Spleen (tissue), 7 donors: ENCODE measurements around the gene LMAN2L.

ENCODE experiments used
- CTCF ChIP-seq, 11 experiments: fragments of 200-600 bp in 7 of 11; fragments of 450-650 bp in 4 of 11; sonication (generic) in 4 of 11; IDR thresholded peaks in 8 of 11; conservative IDR thresholded peaks in 3 of 11; 1 replicate in 7 of 11; 2 replicates in 4 of 11; pipeline versions ENCODE4 v1.4.0 to v1.8.0; 2016 to 2021; ENCODE audit warnings: antibody characterized with exemption in 11 of 11, inconsistent platforms in 4 of 11, mild to moderate bottlenecking in 1 of 11
- POLR2A ChIP-seq, 3 donors: fragments of 450-650 bp; IDR thresholded peaks; one replicate each; pipeline ENCODE4 v1.5.1; 2017; ENCODE audit warnings: antibody characterized with exemption in 3 of 3, mild to moderate bottlenecking in 1 of 3
- POLR2AphosphoS5 ChIP-seq, 3 donors: sonication (generic); formaldehyde crosslinking; IDR thresholded peaks; one replicate each; pipeline ENCODE4 v1.5.1; 2017; ENCODE audit warnings: antibody characterized with exemption in 3 of 3
- donor health status: DM: no; HTN: no; CAD: no; lungs with moderate emphysema.
- donor health status: DM: no; HTN: no; CAD: no.
- donor health status: DM: no; HTN: no; CAD: no.

- TF ChIP-seq CTCF (IDR thresholded peaks at IDR 0.05 in 8 of 11, conservative IDR thresholded peaks at IDR 0.05 in 3 of 11) (no peak), POLR2A (IDR thresholded peaks at IDR 0.05) (no peak), POLR2AphosphoS5 (IDR thresholded peaks at IDR 0.05) (no peak)
Measured at GRCh38 chr2:96756788-96757476, 17.1 kb upstream of the LMAN2L start.
